GM12878 (cell line): ENCODE results near the gene FBXW12. TPM values are rescaled to one million over a fixed set of nuclear protein-coding genes. Genes with fewer than 3 reads are reported as not detected.

Experiments
- ATAC-seq: fragments of 200-7000 bp; cut with Tn5 transposase; 3 replicates; pipeline ENCODE4 v1.9.1; 2020; ENCODE audit warnings: mild to moderate bottlenecking, moderate library complexity
- BruUV-seq: library from RNA; stranded (reverse); fragments of 400-500 nt; replicated peaks from 2 replicates; lab custom pipeline; 2021; lab: Mats Ljungman, UMichigan
- CTCF ChIA-PET: fragments of 300-600 bp; sonication (Branson Sonifier 250); formaldehyde crosslinking; extraction: SDS; loops from one replicate; lab custom pipeline; 2021; ENCODE audit warnings: inconsistent platforms; lab: Yijun Ruan, JAX
- POLR2A ChIA-PET: fragments of 350-600 bp; formaldehyde crosslinking; extraction: SDS; loops from one replicate; lab custom pipeline; 2021; ENCODE audit warnings: inconsistent platforms; lab: Charles Lee
- RAD21 ChIA-PET: fragments of 300-600 bp; sonication (Branson Sonifier 250); formaldehyde crosslinking; loops from one replicate; lab custom pipeline; 2023; ENCODE audit warnings: antibody characterized with exemption; ENCODE audit not compliant: unreplicated experiment; lab: Charles Lee
- SMC1A ChIA-PET: fragments of 300-600 bp; sonication (Branson Sonifier 250); formaldehyde crosslinking; loops from one replicate; lab custom pipeline; 2023; ENCODE audit not compliant: unreplicated experiment, uncharacterized antibody; lab: Charles Lee
- DNase-seq: peaks from one replicate; pipeline ENCODE4 v3.0.0-alpha.2; 2011; ENCODE audit warnings: low read depth, low spot score
- FAIRE-seq: peaks from 3 replicates; lab custom pipeline; 2011; peaks lifted over from hg19 to GRCh38; lab: Jason Lieb, UNC
- H2AFZ ChIP-seq: 2 replicates; pipeline ENCODE4 v1.6.0; 2011; ENCODE audit warnings: low read depth, low read length, control low read depth; ENCODE audit not compliant: control insufficient read depth
- H3K27ac ChIP-seq: 2 replicates; pipeline ENCODE4 v1.5.1; 2011; ENCODE audit warnings: control low read depth; ENCODE audit not compliant: control insufficient read depth, insufficient read depth
- H3K27me3 ChIP-seq, 2 experiments: replicated peaks in 1 of 2; 2 replicates each; pipeline versions ENCODE4 v1.6.0 to v1.6.1; 2011; ENCODE audit warnings: low read length in 1 of 2; ENCODE audit not compliant: control insufficient read depth in 2 of 2, insufficient read depth in 2 of 2
- H3K36me3 ChIP-seq, 2 experiments: 2 replicates each; pipeline ENCODE4 v1.5.1; 2011; ENCODE audit warnings: low read length in 1 of 2; ENCODE audit not compliant: control insufficient read depth in 2 of 2, insufficient read depth in 2 of 2
- H3K4me1 ChIP-seq: 2 replicates; pipeline ENCODE4 v1.6.1; 2011; ENCODE audit warnings: mild to moderate bottlenecking, low read length, moderate library complexity, mixed read lengths; ENCODE audit not compliant: control insufficient read depth, insufficient read depth
- H3K4me2 ChIP-seq: 2 replicates; pipeline ENCODE4 v1.6.0; 2011; ENCODE audit warnings: control low read depth; ENCODE audit not compliant: control insufficient read depth, insufficient read depth
- H3K4me3 ChIP-seq: fragments of 200-600 bp; sonication (generic); 2 replicates; pipeline ENCODE4 v1.5.1; 2016
- H3K79me2 ChIP-seq: 2 replicates; pipeline ENCODE4 v1.6.0; 2011; ENCODE audit warnings: low read length; ENCODE audit not compliant: control insufficient read depth, insufficient read depth
- H3K9ac ChIP-seq: 2 replicates; pipeline ENCODE4 v1.8.0; 2011; ENCODE audit warnings: low read length, control low read depth, mixed read lengths; ENCODE audit not compliant: control insufficient read depth, insufficient read depth
- H3K9me3 ChIP-seq: replicated peaks from 3 replicates; pipeline ENCODE4 v1.5.1; 2011; ENCODE audit warnings: mild to moderate bottlenecking, low read length; ENCODE audit not compliant: control insufficient read depth, insufficient read depth
- H4K20me1 ChIP-seq: 2 replicates; pipeline ENCODE4 v1.6.0; 2011; ENCODE audit not compliant: control insufficient read depth, insufficient read depth
- BCL11A ChIP-seq: IDR thresholded peaks from 2 replicates; pipeline ENCODE4 v1.6.1; 2011; ENCODE audit warnings: low read depth, low read length
- BRCA1 ChIP-seq: IDR thresholded peaks from 2 replicates; pipeline ENCODE4 v1.6.1; 2011; ENCODE audit warnings: low read depth, low read length, improper control_type of control experiment
- CHD1 ChIP-seq: IDR thresholded peaks from 2 replicates; pipeline ENCODE4 v1.6.1; 2012; ENCODE audit warnings: low read depth, low read length, improper control_type of control experiment
- CHD4 ChIP-seq: fragments of 200-600 bp; sonication (generic); IDR thresholded peaks from 2 replicates; pipeline ENCODE4 v1.6.1; 2016; ENCODE audit warnings: mild to moderate bottlenecking
- CREB1 ChIP-seq: IDR thresholded peaks from 2 replicates; pipeline ENCODE4 v1.6.1; 2012; ENCODE audit warnings: low read depth, mild to moderate bottlenecking, inconsistent platforms
- FOXK2 ChIP-seq: fragments of 450-650 bp; IDR thresholded peaks from 2 replicates; pipeline ENCODE4 v1.6.1; 2017; ENCODE audit warnings: mild to moderate bottlenecking, moderate library complexity
- JUNB ChIP-seq: IDR thresholded peaks from 2 replicates; pipeline ENCODE4 v1.6.1; 2016; ENCODE audit warnings: antibody characterized with exemption, mild to moderate bottlenecking
- MEF2B ChIP-seq: fragments of 450-650 bp; IDR thresholded peaks from 2 replicates; pipeline ENCODE4 v1.6.1; 2018; ENCODE audit warnings: mild to moderate bottlenecking, moderate library complexity; ENCODE audit not compliant: partially characterized antibody, poor library complexity, severe bottlenecking
- MYC ChIP-seq: IDR thresholded peaks from 2 replicates; pipeline ENCODE4 v1.6.1; 2011; ENCODE audit warnings: mild to moderate bottlenecking, low read length, moderate library complexity, inconsistent platforms; ENCODE audit not compliant: insufficient read depth, insufficient replicate concordance, insufficient read length, severe bottlenecking
- PAX8 ChIP-seq: fragments of 450-650 bp; IDR thresholded peaks from 2 replicates; pipeline ENCODE4 v1.6.1; 2017; ENCODE audit warnings: mild to moderate bottlenecking, moderate library complexity
- POLR2AphosphoS5 ChIP-seq: IDR thresholded peaks from 2 replicates; pipeline ENCODE4 v1.6.1; 2011; ENCODE audit warnings: mild to moderate bottlenecking, low read length, inconsistent platforms
- RELA ChIP-seq: fragments of 450-650 bp; IDR thresholded peaks from 2 replicates; pipeline ENCODE4 v1.8.0; 2014; ENCODE audit warnings: borderline replicate concordance; ENCODE audit not compliant: partially characterized antibody
- RFX5 ChIP-seq: IDR thresholded peaks from 2 replicates; pipeline ENCODE4 v1.6.1; 2011; ENCODE audit warnings: low read depth, low read length, improper control_type of control experiment
- SREBF2 ChIP-seq: IDR thresholded peaks from 2 replicates; pipeline ENCODE4 v1.6.1; 2012; ENCODE audit warnings: mild to moderate bottlenecking, low read length
- SRF ChIP-seq, 2 experiments: IDR thresholded peaks; 2 replicates each; pipeline ENCODE4 v1.6.1; 2011; ENCODE audit warnings: low read depth in 2 of 2, low read length in 2 of 2, mild to moderate bottlenecking in 1 of 2, moderate library complexity in 1 of 2
- TBL1XR1 ChIP-seq: IDR thresholded peaks from 2 replicates; pipeline ENCODE4 v1.6.1; 2012; ENCODE audit warnings: low read depth, low read length, improper control_type of control experiment
- ZNF384 ChIP-seq: IDR thresholded peaks from 2 replicates; pipeline ENCODE4 v1.6.1; 2012; ENCODE audit warnings: low read depth, mild to moderate bottlenecking, low read length, improper control_type of control experiment, borderline replicate concordance
- ZNF622 ChIP-seq: fragments of 450-650 bp; IDR thresholded peaks from 2 replicates; pipeline ENCODE4 v1.6.1; 2017; ENCODE audit warnings: mild to moderate bottlenecking, inconsistent platforms
- WGBS: methylation state at CpG from one replicate; pipeline ENCODE4 v1.1.6; 2016; ENCODE audit warnings: low lambda C conversion rate; ENCODE audit not compliant: insufficient replicate concordance, insufficient coverage; ENCODE audit errors: missing lambda C conversion rate; 5-methylcytosine and 5-hydroxymethylcytosine counted together
- in situ Hi-C: fragments of 300-500 bp; cut with MboI; formaldehyde crosslinking; loops from 9 replicates; pipeline ENCODE4 v1.14.3; 2018; ENCODE audit warnings: mixed read lengths
- intact Hi-C: fragments of 100-400 bp; cut with micrococcal nuclease; formaldehyde crosslinking; loops from one replicate; pipeline ENCODE4 v1.14.2; 2022; ENCODE audit not compliant: unreplicated experiment
- polyA plus RNA-seq, 11 experiments: library from polyadenylated mRNA; depleted of rRNA in 4 of 11; unstranded in 6 of 11; stranded (reverse) in 5 of 11; fragments of >200 nt; fragmentation: Nextera tagmentation in 4 of 11; fragmentation: Illumina TruSeq in 1 of 11; extraction: Ambion mirVana in 4 of 11; extraction: Trizol in 1 of 11; gene quantifications; 1 replicate in 1 of 11; 2 replicates in 10 of 11; pipeline versions ENCODE4 v1.2.1 to v1.2.3, GENCODE V29; 2011 to 2016; ENCODE audit warnings: inconsistent platforms in 2 of 11, missing spikeins in 2 of 11, low read depth in 1 of 11
- total RNA-seq, 4 experiments: library from RNA; depleted of rRNA in 3 of 4; stranded (reverse); fragments of >200 nt in 3 of 4; fragmentation: Illumina TruSeq in 1 of 4; extraction: Trizol in 1 of 4; gene quantifications; 2 replicates each; pipeline versions ENCODE4 v1.2.1 to v1.2.3, GENCODE V29; 2013 to 2021
- TF ChIP-seq, protein P1 (sequence below): fragments of 450-650 bp; IDR thresholded peaks from 2 replicates; pipeline ENCODE4 v1.6.1; 2017; ENCODE audit warnings: mild to moderate bottlenecking
- TF ChIP-seq, protein P2 (sequence below): IDR thresholded peaks from 2 replicates; pipeline ENCODE4 v1.6.1; 2011; ENCODE audit warnings: low read depth, low read length, improper control_type of control experiment, borderline replicate concordance

FBXW12 gene
- total and polyA plus RNA-seq, 10 of the 15 experiments (the other 5 are each of a cell fraction or from before 2014, with no cell fraction given) = 0.04 to 0.18 (median 0.12) TPM; not detected in 4

DNA sequence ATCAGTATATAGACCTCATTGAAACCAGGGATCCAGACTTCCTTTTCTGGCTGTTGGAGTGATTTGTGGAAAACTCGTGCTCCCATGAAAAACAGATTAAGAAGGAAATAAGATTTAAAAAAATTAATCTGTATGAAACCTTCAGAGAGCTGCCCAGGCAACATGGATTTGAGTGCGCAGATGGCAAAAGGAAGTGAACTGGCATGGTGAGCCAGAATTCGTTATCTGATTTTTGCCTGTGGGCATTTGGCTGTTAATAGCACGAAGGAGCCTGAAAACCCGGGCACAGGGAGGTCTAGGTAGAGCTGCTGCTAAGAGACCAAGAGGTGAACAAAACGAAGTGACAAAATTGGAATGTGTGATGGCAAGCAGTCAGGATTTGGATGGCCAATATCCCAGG lies 19.5 kb upstream of the FBXW12 start (continued):
- TF ChIP-seq, protein P1, sequence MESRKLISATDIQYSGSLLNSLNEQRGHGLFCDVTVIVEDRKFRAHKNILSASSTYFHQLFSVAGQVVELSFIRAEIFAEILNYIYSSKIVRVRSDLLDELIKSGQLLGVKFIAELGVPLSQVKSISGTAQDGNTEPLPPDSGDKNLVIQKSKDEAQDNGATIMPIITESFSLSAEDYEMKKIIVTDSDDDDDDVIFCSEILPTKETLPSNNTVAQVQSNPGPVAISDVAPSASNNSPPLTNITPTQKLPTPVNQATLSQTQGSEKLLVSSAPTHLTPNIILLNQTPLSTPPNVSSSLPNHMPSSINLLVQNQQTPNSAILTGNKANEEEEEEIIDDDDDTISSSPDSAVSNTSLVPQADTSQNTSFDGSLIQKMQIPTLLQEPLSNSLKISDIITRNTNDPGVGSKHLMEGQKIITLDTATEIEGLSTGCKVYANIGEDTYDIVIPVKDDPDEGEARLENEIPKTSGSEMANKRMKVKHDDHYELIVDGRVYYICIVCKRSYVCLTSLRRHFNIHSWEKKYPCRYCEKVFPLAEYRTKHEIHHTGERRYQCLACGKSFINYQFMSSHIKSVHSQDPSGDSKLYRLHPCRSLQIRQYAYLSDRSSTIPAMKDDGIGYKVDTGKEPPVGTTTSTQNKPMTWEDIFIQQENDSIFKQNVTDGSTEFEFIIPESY = no peak
- TF ChIP-seq, protein P2, sequence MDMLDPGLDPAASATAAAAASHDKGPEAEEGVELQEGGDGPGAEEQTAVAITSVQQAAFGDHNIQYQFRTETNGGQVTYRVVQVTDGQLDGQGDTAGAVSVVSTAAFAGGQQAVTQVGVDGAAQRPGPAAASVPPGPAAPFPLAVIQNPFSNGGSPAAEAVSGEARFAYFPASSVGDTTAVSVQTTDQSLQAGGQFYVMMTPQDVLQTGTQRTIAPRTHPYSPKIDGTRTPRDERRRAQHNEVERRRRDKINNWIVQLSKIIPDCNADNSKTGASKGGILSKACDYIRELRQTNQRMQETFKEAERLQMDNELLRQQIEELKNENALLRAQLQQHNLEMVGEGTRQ = no peak
- TF ChIP-seq ZNF622 (no peak), CREB1 (no peak), MEF2B (no peak)

DNA sequence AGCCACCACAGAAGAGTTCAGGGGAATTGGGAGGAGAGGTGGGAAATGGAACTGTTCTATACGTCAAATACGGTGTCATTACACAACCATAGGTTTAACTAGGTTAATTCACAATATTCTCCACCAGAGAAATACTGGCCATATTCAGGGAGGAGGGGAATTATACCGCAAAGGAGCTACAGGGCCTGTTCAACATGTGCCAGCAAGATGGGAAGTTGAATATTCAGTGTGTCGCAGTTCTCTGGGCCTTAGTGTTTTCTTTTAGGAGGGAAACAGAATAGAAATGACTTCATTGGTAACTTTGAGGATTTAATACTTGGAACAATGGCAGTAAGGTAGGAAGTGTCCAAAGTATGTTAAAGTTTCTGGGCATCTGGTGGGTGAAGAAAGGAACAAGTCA lies 18.0 kb upstream of the FBXW12 start:
- Histone ChIP-seq H3K36me3 (no peaks in the 10 kb centered on the region), H3K4me3 (no peak overlapping the region), H3K27ac (no peak overlapping the region), H3K4me1 (no peaks in the 10 kb centered on the region), H3K79me2 (no peaks in the 10 kb centered on the region), H3K27me3 (no peaks in the 10 kb centered on the region; a peak in 1 of 4 replicates), H3K4me2 (no peak overlapping the region), H4K20me1 (no peaks in the 10 kb centered on the region), H3K9me3 (peaks cover 4% of the 10 kb centered on the region; the same call in 2 of the 3 replicates), H2AFZ (no peak overlapping the region), H3K9ac (no peak overlapping the region)
- ChIA-PET CTCF (no interaction called here), RAD21 (no interaction called here), POLR2A (interaction anchor here (1.2 kb wide), 1 partner anchor 100 kb away, joined by 4 read pairs; no protein-coding TSS in a partner anchor), SMC1A (no interaction called here)
- no TSS peak for BruUV-seq
- intact Hi-C loops (no loop called here), in situ Hi-C loops (no loop called here)
- TF ChIP-seq POLR2AphosphoS5 (no peak), SREBF2 (no peak), FOXK2 (no peak), CHD1 (no peak), TBL1XR1 (no peak), SRF (IDR thresholded peaks at IDR 0.05; ENCODE audit: low read depth in 2 of 2, low read length in 2 of 2) (no peak), PAX8 (no peak), BCL11A (no peak), RELA (no peak), JUNB (no peak), RFX5 (no peak), BRCA1 (no peak), ZNF384 (no peak), CHD4 (no peak), MYC (no peak)
- WGBS = 74% methylated on average over 4 of the region's 4 CpGs
- FAIRE-seq = no peak
- ATAC-seq = no peak
- DNase-seq = no peak
